Breast epithelium (tissue), 3 donors: ENCODE data around the gene HUNK.

Experiments
- POLR2A ChIP-seq: fragments of 450-650 bp; IDR thresholded peaks from one replicate; pipeline ENCODE4 v1.6.1; 2016; ENCODE audit warnings: antibody characterized with exemption, mild to moderate bottlenecking, moderate library complexity
- TF ChIP-seq, protein P1 (sequence below), 3 donors: fragments of 450-650 bp; IDR thresholded peaks; one replicate each; pipeline ENCODE4 v1.5.1; 2016 to 2017; ENCODE audit warnings: antibody characterized with exemption in 3 of 3, mild to moderate bottlenecking in 3 of 3, moderate library complexity in 3 of 3

- TF ChIP-seq POLR2A, result no peak
- TF ChIP-seq, protein P1, sequence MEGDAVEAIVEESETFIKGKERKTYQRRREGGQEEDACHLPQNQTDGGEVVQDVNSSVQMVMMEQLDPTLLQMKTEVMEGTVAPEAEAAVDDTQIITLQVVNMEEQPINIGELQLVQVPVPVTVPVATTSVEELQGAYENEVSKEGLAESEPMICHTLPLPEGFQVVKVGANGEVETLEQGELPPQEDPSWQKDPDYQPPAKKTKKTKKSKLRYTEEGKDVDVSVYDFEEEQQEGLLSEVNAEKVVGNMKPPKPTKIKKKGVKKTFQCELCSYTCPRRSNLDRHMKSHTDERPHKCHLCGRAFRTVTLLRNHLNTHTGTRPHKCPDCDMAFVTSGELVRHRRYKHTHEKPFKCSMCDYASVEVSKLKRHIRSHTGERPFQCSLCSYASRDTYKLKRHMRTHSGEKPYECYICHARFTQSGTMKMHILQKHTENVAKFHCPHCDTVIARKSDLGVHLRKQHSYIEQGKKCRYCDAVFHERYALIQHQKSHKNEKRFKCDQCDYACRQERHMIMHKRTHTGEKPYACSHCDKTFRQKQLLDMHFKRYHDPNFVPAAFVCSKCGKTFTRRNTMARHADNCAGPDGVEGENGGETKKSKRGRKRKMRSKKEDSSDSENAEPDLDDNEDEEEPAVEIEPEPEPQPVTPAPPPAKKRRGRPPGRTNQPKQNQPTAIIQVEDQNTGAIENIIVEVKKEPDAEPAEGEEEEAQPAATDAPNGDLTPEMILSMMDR (IDR thresholded peaks at IDR 0.05), result no peak
Observed at GRCh38 chr21:31975491-31975890, 102.7 kb downstream of the HUNK start.
